Left lung (tissue), 14 donors: Measurements from ENCODE around the gene PLAAT4. TPM values are rescaled to one million over a fixed set of nuclear protein-coding genes. Genes with fewer than 3 reads are reported as not detected.

Source experiments
- ATAC-seq: fragments of 200-7000 bp; cut with Tn5 transposase; one replicate; pipeline ENCODE4 v1.9.1; 2020; ENCODE audit warnings: moderate library complexity
- DNase-seq, 4 donors: peaks; one replicate each; pipeline ENCODE4 v3.0.0-alpha.2; 2013 to 2020
- H3K27ac ChIP-seq, 2 donors: fragments of 200-600 bp; sonication (generic) in 1 of 2; one replicate each; pipeline versions ENCODE4 v1.5.0 to v1.8.0; 2020 to 2021
- H3K27me3 ChIP-seq, 2 donors: fragments of 200-600 bp; sonication (generic) in 1 of 2; one replicate each; pipeline versions ENCODE4 v1.5.0 to v1.8.0; 2020 to 2021
- H3K36me3 ChIP-seq, 2 donors: fragments of 200-600 bp; sonication (generic) in 1 of 2; one replicate each; pipeline versions ENCODE4 v1.5.0 to v1.8.0; 2020 to 2021
- H3K4me1 ChIP-seq, 2 donors: fragments of 200-600 bp; one replicate each; pipeline ENCODE4 v1.8.0; 2021
- H3K4me3 ChIP-seq, 2 donors: fragments of 200-600 bp; sonication (generic) in 1 of 2; one replicate each; pipeline versions ENCODE4 v1.5.0 to v1.8.0; 2020 to 2021; ENCODE audit warnings: mild to moderate bottlenecking in 1 of 2
- H3K9me3 ChIP-seq, 2 donors: fragments of 200-600 bp; sonication (generic) in 1 of 2; one replicate each; pipeline versions ENCODE4 v1.5.0 to v1.8.0; 2020 to 2021
- intact Hi-C, 2 donors: fragments of 100-400 bp; cut with DNase I; formaldehyde crosslinking; loops; one replicate each; pipeline versions ENCODE4 v1.11.2 to v1.14.2; 2022
- long read RNA-seq, 12 donors: library from polyadenylated mRNA in 2 of 12; unstranded in 2 of 12; transcript quantifications; one replicate each; pipeline ENCODE4 v2.0.0 and lab custom pipeline, GENCODE V29; 2019 to 2026
- polyA plus RNA-seq, 6 donors: library from polyadenylated mRNA; unstranded; fragments of 120-200 nt; gene quantifications; one replicate each; pipeline ENCODE4 v1.2.1, GENCODE V29; 2013; ENCODE audit not compliant: insufficient read length in 6 of 6
- total RNA-seq, 2 donors: library from RNA; stranded (reverse); fragmentation: NEBNext Ultra II Directional; extraction: Animal tissue kit (Norgen Biotek cat#: 25700); gene quantifications; one replicate each; pipeline ENCODE4 v1.2.1, GENCODE V29; 2021
- TF ChIP-seq, protein P1 (sequence below), 2 donors: fragments of 200-600 bp; sonication (generic) in 1 of 2; IDR thresholded peaks; one replicate each; pipeline versions ENCODE4 v1.5.0 to v1.8.0; 2021; ENCODE audit warnings: antibody characterized with exemption in 2 of 2
- donor health status: DM: no; HTN: yes; CAD: no.
- donor health status: DM: no; HTN: no; CAD: no.

Gene PLAAT4
- total RNA-seq (100 to 1,000 TPM; 105 to 217 TPM), polyA plus RNA-seq (10 to 100 TPM in 1 of 6 donors, 1 to 10 TPM in 5; 6.5 to 11.1 (median 7.5) TPM)
- long read RNA-seq, donor 1, transcript RARRES3-201 (4 exons, 749 nt), result major isoform, 6 of 6 reads
- long read RNA-seq, donor 1, partial matches to known transcripts, result 0 of 6 reads
- long read RNA-seq, donor 1, other reads (novel, unspliced or antisense), result 0 of 6 reads
- long read RNA-seq, donor 2, transcript RARRES3-201 (4 exons, 749 nt), result major isoform, 6 of 6 reads
- long read RNA-seq, donor 2, partial matches to known transcripts, result 0 of 6 reads
- long read RNA-seq, donor 2, other reads (novel, unspliced or antisense), result 0 of 6 reads
- long read RNA-seq, donor 3, result 0 reads
- long read RNA-seq, donor 4, transcript RARRES3-201 (4 exons, 749 nt), result major isoform, 234 of 265 reads
- long read RNA-seq, donor 4, partial matches to known transcripts, result 28 of 265 reads
- long read RNA-seq, donor 4, other reads (novel, unspliced or antisense), result 1 of 265 reads
- long read RNA-seq, donor 5, transcript RARRES3-201 (4 exons, 749 nt), result major isoform, 5 of 22 reads
- long read RNA-seq, donor 5, partial matches to known transcripts, result 11 of 22 reads
- long read RNA-seq, donor 5, other reads (novel, unspliced or antisense), result 6 of 22 reads
- long read RNA-seq, donor 6, partial matches to known transcripts, result 0 of 16 reads
- long read RNA-seq, donor 6, other reads (novel, unspliced or antisense), result 14 of 16 reads
- long read RNA-seq, donor 7, partial matches to known transcripts, result 0 of 4 reads
- long read RNA-seq, donor 7, other reads (novel, unspliced or antisense), result 0 of 4 reads
- long read RNA-seq, donor 8, transcript RARRES3-201 (4 exons, 749 nt), result major isoform, 5 of 6 reads
- long read RNA-seq, donor 8, partial matches to known transcripts, result 0 of 6 reads
- long read RNA-seq, donor 8, other reads (novel, unspliced or antisense), result 0 of 6 reads
- long read RNA-seq, donor 9, result 0 reads
- long read RNA-seq, donor 10, transcript RARRES3-204 (3 exons, 652 nt), result minor isoform, 10 of 175 reads
- long read RNA-seq, donor 10, transcript RARRES3-201 (4 exons, 749 nt), result major isoform, 149 of 175 reads
- long read RNA-seq, donor 10, partial matches to known transcripts, result 12 of 175 reads
- long read RNA-seq, donor 10, other reads (novel, unspliced or antisense), result 4 of 175 reads
- long read RNA-seq, donor 11, transcript RARRES3-201 (4 exons, 749 nt), result major isoform, 6 of 7 reads
- long read RNA-seq, donor 11, partial matches to known transcripts, result 0 of 7 reads
- long read RNA-seq, donor 11, other reads (novel, unspliced or antisense), result 0 of 7 reads
- long read RNA-seq, donor 12, transcript RARRES3-201 (4 exons, 749 nt), result major isoform, 7 of 7 reads
- long read RNA-seq, donor 12, partial matches to known transcripts, result 0 of 7 reads
- long read RNA-seq, donor 12, other reads (novel, unspliced or antisense), result 0 of 7 reads

DNA sequence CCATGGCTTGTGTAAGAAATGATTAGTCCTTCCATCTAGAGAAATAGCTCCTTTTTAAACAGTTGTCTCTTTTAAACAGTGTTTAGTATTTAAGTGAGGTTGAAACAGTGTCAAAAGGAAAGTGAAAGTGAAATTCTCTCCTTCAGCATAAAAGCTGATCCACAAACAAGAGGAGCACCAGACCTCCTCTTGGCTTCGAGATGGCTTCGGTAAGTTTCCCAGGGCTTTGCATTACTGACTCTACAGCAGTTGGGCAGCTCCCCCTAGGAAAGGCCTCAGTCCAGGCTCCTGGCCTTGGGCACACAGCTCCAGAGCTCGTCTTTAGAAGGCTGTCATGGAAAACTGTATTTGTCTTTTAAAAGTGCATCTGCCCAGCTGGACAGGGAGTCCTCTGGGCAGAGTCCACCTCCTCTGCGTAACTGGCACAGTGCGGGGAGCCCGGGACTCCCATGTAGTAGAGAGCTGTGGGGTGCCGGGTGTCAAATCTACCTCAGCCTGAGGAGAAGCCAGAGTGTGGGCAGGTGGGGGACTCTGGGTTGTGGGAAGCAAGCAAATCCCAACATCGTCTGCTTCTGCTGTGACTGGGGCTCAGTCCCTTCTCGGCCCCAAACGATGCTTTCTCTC lies at the start of gene PLAAT4:
PLAAT4 (plus strand) TSS at position 140 of the 624 bp plus-strand sequence; CDS start at position 201, 61 bp downstream.
- peak within 1 kb of the TSS; percentile 82 to 93 for H3K27ac ChIP-seq
- intact Hi-C loops, result no loop called here
- peaks cover 22 to 55% of the 10 kb centered on the region in 2 donors for H3K4me1 ChIP-seq
- peak in 1 of 4 donors; percentile 52 for DNase-seq
- TF ChIP-seq, protein P1, sequence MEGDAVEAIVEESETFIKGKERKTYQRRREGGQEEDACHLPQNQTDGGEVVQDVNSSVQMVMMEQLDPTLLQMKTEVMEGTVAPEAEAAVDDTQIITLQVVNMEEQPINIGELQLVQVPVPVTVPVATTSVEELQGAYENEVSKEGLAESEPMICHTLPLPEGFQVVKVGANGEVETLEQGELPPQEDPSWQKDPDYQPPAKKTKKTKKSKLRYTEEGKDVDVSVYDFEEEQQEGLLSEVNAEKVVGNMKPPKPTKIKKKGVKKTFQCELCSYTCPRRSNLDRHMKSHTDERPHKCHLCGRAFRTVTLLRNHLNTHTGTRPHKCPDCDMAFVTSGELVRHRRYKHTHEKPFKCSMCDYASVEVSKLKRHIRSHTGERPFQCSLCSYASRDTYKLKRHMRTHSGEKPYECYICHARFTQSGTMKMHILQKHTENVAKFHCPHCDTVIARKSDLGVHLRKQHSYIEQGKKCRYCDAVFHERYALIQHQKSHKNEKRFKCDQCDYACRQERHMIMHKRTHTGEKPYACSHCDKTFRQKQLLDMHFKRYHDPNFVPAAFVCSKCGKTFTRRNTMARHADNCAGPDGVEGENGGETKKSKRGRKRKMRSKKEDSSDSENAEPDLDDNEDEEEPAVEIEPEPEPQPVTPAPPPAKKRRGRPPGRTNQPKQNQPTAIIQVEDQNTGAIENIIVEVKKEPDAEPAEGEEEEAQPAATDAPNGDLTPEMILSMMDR (IDR thresholded peaks at IDR 0.05), result no peak
- ATAC-seq, result peak; percentile 75
- peak within 1 kb of the TSS; percentile 27 to 51 for H3K4me3 ChIP-seq
- no peaks in the 10 kb centered on the region for H3K27me3 ChIP-seq
- no peaks in the 10 kb centered on the region for H3K9me3 ChIP-seq
- H3K36me3 ChIP-seq, result no peaks in the 10 kb centered on the region

- intact Hi-C loops, result no loop called here
- TF ChIP-seq, protein P1 (IDR thresholded peaks at IDR 0.05), result no peak
- Histone ChIP-seq H3K36me3 (no peaks in the 10 kb centered on the region), H3K4me3 (no peak overlapping the region), H3K27ac (no peak overlapping the region), H3K27me3 (peaks cover 0 to 18% of the 10 kb centered on the region in 2 donors), H3K9me3 (peaks cover 3 to 16% of the 10 kb centered on the region in 2 donors), H3K4me1 (peaks cover 0 to 34% of the 10 kb centered on the region in 2 donors)
- DNase-seq, result no peak
- ATAC-seq, result no peak
These were observed 47.8 kb upstream of the PLAAT4 start for GRCh38 chr11:63488789-63489188.

DNA sequence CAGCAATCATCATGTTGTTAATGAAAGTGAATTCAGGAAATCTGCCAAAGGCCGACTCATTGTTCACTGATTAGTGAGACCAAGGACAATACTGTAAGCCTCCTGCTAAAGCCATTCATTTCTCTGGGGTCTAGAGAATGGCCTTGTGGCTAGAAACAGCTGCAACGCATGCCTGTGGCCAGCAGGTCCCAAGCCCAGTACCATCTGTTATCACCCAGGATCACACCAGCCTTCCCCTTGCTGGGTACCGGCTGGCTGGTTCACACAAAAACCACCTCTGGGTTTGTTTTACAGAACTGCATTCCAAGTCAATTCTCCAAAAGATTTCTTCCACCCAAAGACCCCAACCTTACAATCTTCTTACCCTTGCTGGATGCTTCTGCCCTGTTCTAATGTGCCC lies 46.7 kb upstream of the PLAAT4 start:
- Histone ChIP-seq H3K4me1 (peaks cover 0 to 34% of the 10 kb centered on the region in 2 donors), H3K27me3 (peaks cover 0 to 18% of the 10 kb centered on the region in 2 donors), H3K27ac (no peak overlapping the region), H3K4me3 (no peak overlapping the region), H3K9me3 (peaks cover 3 to 10% of the 10 kb centered on the region in 2 donors), H3K36me3 (no peaks in the 10 kb centered on the region)
- DNase-seq (no peak), ATAC-seq (no peak)
- intact Hi-C loops, result no loop called here
- TF ChIP-seq, protein P1 (IDR thresholded peaks at IDR 0.05), result no peak

GRCh38 chr11:63490551-63491239 lies 45.9 kb upstream of the PLAAT4 start, which contains the start of gene PLAAT5:
Gene PLAAT5 (minus strand): TSS chr11:63491167. CDS start chr11:63491034, 133 bp downstream.
- intact Hi-C loops, result no loop called here
- H3K4me3 ChIP-seq, result peak within 1 kb of the TSS; percentile 33 to 47
- ATAC-seq (peak; percentile 82), DNase-seq (peak in 2 of 4 donors; percentile 45 to 90)
- TF ChIP-seq, protein P1 (IDR thresholded peaks at IDR 0.05), result no peak
- no peaks in the 10 kb centered on the region for H3K36me3 ChIP-seq
- H3K4me1 ChIP-seq, result peaks cover 0 to 34% of the 10 kb centered on the region in 2 donors
- peak within 1 kb of the TSS in 1 of 2 donors; percentile 41 for H3K27ac ChIP-seq
- H3K27me3 ChIP-seq, result peaks cover 0 to 18% of the 10 kb centered on the region in 2 donors
- peaks cover 0 to 2% of the 10 kb centered on the region in 2 donors for H3K9me3 ChIP-seq
